Stimulated activated CD8-positive, alpha-beta memory T cell treated with anti-CD3 and anti-CD28 coated beads, Interleukin-7, amount 100 ng/mL, for 1 hour (primary cell): ENCODE measurements around the gene TMEFF2.

Experiments
- DNase-seq, 2 donors: peaks; one replicate each; pipeline ENCODE4 v3.0.0-alpha.2; 2020; ENCODE audit warnings: low read depth in 2 of 2

TMEFF2 gene

GRCh38 chr2:192194866-192195547 is at the start of gene TMEFF2:
Gene TMEFF2, minus strand, starts transcription at chr2:192194933. Its CDS starts 409 bp downstream, at chr2:192194524.
- no peak for DNase-seq

GRCh38 chr2:192243488-192243887 is 48.8 kb upstream of the TMEFF2 start:
- no peak for DNase-seq

- DNase-seq = no peak
These were observed 41.4 kb upstream of the TMEFF2 start for GRCh38 chr2:192236136-192236535.

- DNase-seq = no peak
These were observed 36.2 kb upstream of the TMEFF2 start for GRCh38 chr2:192230889-192231453.

GRCh38 chr2:192228685-192229084 is 34.0 kb upstream of the TMEFF2 start:
- no peak for DNase-seq

- no peak for DNase-seq
These were observed 24.2 kb upstream of the TMEFF2 start for GRCh38 chr2:192218970-192219369.

- DNase-seq = no peak
These were observed 23.6 kb upstream of the TMEFF2 start for GRCh38 chr2:192218377-192218776.

GRCh38 chr2:192216336-192216735 is 21.6 kb upstream of the TMEFF2 start:
- no peak for DNase-seq

- DNase-seq = no peak
These were observed 20.6 kb upstream of the TMEFF2 start for GRCh38 chr2:192215096-192215877.

GRCh38 chr2:192208848-192209247 is 14.1 kb upstream of the TMEFF2 start:
- no peak for DNase-seq

GRCh38 chr2:192206399-192206798 is 11.7 kb upstream of the TMEFF2 start:
- no peak for DNase-seq

GRCh38 chr2:192203876-192204275 is 9.1 kb upstream of the TMEFF2 start:
- no peak for DNase-seq

GRCh38 chr2:192202373-192202772 is 7.6 kb upstream of the TMEFF2 start:
- DNase-seq = no peak

- no peak for DNase-seq
These were observed 6.4 kb upstream of the TMEFF2 start for GRCh38 chr2:192201116-192201515.

- DNase-seq = no peak
These were observed 2.6 kb upstream of the TMEFF2 start for GRCh38 chr2:192197357-192197756.

GRCh38 chr2:192196421-192197194 is 1.9 kb upstream of the TMEFF2 start:
- no peak for DNase-seq

GRCh38 chr2:192195548-192196418 is 1.1 kb upstream of the TMEFF2 start:
- DNase-seq = no peak

GRCh38 chr2:192194265-192194865 is 368 bp downstream of the TMEFF2 start:
- no peak for DNase-seq

- no peak for DNase-seq
These were observed 4.3 kb downstream of the TMEFF2 start for GRCh38 chr2:192190474-192190873.

- no peak for DNase-seq
These were observed 7.9 kb downstream of the TMEFF2 start for GRCh38 chr2:192186806-192187205.

- DNase-seq = no peak
These were observed 10.4 kb downstream of the TMEFF2 start for GRCh38 chr2:192184349-192184748.
